ENCODE results near the gene RPS26.
"Not testable (repeated sequence)": the region's sequence is repeated elsewhere in the genome, so short reads cannot be mapped to it uniquely, and the experiment has no call there.

Gene RPS26

DNA sequence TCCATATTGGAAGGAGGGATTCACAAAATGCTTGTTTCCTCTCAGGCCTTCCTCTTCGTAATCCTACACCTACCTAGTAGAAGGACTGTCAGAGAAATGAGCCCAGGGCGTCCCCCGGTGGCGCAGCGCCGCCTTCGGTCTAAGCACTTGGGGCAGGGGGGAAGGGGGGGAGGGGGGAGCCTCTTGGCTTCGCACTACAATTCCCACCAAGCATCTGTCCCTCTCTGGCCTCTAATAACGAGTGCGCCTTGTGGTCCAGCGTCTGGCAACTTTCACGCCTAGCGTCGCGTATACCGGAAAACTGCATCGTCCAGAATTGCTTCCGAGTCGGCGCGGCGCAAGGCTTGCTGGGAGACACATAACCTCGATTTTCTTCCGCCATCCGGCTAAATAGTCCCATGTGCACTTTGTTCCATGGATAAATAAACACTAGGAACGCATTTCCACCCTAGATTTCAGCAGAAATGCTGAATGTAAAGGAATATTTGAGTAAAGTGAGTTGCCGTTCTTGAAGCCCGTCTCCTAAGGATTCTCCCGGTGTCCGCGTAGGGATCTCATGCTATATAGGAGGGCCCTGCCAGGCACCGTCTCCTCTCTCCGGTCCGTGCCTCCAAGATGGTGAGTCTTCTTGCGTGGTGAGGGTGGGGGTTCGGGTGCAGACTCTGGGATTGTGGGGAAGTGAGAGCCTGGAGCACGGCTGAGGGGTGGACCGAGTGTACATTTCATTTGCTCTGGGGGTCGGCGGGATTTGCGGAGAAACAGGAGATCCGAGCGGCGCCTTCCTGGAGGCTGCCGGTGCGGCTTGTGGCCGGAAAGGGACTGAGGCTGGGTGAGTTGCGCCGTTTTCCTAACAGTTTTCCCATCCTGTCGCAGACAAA lies at the start of gene RPS26:
Gene RPS26 (plus strand): TSS at position 367 of the 878 bp plus-strand sequence. CDS start 249 bp downstream, at position 616.
- DNase-seq (ENCODE audit: low spot score): peak; percentile 94

DNA sequence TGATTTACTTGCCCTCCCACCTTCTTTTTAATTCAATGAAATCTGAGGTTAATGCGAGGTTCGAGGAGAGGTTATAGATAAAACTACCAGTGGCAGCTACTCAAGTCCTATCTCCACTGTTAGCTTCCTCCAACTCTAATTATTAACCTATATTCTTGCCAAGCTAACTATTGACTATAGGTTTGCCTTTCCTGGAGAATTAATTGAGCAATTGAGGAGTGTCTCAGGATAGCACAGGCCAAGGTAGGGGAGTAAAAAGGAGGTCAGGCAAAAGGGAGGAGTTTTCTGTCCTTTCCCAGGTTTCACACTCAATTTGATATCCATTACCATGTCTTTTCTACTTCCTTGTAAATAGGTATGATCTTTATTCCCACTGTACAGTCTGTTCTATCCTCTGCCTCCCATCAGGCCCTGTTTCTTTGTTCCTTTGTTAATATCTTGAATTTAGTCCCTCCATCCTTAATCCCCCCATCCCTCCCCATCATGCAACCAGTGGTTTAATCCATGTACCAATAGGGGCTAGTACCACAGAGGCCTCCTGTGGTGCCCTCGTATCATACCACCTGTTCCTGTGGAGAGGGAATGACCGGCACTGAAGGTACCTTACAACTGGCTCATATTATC lies 48.4 kb upstream of the RPS26 start:
- DNase-seq (ENCODE audit: low spot score): no peak

DNA sequence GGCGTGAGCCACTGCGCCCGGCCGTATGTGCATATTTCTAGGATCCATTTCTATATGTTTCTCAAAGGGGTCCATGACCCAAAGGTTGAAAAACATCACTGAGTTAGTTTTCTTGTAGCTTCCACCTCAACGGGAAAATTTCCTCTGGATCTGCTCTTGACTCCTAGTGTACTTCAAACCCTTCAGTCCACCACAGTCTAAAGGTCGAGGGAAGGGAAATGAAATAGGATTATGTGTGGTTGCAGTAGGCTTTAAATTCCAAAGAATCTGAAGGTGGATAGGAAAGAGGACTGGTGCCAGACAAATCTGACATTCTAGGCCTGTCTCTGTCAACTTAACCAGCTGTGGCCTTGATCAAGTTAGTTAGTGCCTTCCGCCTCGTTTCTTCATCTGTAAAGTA lies 46.4 kb upstream of the RPS26 start:
- DNase-seq (ENCODE audit: low spot score): no peak

DNA sequence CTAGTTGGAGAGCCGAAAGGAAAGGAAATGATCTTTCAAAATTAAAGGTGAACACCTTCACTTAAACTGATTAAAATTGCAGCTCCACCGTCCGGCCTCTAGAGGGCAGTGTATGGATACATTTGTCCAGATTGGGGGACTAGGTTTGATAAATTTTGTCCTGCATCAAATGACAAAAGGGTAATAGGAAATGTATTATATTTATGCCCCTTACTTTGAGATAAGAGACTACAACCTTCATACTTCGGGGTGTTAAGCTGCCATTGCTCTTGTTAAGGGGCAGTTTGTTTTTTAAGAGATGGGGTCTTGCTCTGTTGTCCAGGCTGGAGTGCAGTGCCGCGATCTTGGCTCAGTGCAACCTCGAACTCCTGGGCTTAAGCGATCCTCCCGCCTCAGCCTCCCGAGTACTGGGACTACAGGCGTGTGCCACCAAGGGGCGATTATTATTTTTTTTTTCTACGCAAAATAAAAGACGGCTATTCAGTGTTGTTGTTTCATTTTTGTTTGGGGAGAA lies 45.5 kb upstream of the RPS26 start:
- DNase-seq (ENCODE audit: low spot score): peak; percentile 59

DNA sequence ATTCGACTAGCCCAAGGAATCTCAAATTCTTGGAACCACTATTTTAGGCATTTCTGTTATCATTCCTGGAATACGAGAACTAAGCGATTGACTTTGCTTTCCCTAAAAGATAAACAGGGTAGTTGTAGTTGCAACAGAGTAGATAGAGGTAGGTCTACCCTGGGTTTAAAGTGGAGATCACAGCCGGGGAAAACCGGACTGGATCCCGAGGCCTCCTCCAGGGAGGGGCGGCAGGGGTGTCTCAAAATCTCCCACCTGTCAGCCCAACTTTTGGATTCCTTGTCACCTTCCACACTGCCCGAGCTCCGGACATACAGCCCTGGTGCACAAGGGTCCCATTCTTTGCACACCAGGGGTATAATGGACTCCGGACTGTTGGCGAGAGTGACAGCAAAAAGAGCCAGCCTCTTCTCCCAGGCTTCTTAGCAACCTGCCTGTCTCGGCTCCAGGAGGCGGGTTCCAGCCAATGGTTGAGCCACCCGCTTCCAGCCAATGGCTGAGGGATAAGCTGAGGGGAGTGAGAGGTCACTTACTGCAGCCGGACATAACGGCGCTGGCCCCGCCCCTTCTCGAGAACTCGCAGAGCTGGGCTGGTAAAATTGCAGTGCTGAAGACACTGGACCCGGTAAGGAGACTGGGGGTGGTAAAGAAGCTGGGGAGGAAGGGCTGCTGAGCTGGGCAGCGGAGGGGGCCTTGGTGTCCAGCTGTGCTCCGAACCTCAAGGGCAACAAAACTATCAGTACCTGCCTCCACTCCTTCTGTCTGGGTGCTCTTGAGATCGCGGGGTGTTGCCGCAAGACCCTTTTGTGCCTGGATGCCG lies 44.8 kb upstream of the RPS26 start, which contains the start of gene SUOX:
Gene SUOX (plus strand): TSS at position 562 of the 820 bp plus-strand sequence. CDS start 4,946 bp downstream, outside the sequence.
- DNase-seq (ENCODE audit: low spot score): peak; percentile 98

DNA sequence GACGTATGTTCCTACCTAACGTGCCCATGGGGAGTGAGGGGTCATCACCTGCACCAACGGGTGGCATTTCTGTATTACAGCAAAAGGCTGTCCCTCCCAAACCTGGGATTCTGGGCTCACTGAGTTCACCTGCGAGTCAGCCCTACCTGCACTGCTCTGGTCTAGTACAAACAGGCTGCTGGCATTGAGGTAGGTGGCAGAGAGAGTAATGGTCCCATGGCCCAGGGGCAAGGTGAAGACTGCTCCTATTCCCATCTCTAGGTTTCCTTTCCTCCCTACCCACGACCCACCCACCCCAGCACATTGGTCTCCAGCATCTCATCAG lies 44.2 kb upstream of the RPS26 start:
- no peak for DNase-seq (ENCODE audit: low spot score)

DNA sequence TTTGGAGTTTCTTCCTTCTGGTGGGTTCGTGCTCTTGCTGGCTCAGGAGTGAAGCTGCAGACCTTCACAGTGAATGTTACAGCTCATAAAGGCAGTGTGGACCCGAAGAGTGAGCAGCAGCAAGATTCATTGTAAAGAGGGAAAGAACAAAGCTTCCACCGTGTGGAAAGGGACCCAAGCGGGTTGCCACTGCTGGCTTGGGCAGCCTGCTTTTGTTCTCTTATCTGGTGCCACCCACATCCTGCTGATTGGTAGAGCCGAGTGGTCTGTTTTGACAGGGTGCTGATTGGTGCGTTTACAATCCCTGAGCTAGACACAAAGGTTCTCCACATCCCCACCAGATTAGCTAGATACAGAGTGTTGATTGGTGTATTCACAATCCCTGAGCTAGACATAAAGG lies 42.2 kb upstream of the RPS26 start:
- not testable (repeated sequence) for DNase-seq (ENCODE audit: low spot score)

DNA sequence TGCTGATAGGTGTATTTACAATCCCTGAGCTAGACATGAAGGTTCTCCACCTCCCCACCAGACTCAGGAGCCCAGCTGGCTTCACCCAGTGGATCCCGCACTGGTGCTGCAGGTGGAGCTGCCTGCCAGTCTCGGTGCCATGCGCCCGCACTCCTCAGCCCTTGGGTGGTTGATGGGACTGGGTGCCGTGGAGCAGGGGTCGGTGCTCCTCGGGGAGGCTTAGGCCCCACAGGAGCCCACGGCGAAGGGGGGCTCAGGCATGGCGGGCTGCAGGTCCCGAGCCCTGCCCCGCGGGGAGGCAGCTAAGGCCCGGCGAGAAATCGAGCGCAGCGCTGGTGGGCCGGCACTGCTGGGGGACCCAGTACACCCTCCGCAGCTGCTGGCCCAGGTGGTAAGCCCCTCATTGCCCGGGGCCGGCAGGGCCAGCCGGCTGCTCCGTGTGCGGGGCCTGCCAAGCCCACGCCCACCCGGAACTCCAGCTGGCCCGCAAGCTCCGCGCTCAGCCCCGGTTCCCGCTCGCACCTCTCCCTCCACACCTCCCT lies 41.6 kb upstream of the RPS26 start:
- not testable (repeated sequence) for DNase-seq (ENCODE audit: low spot score)

DNA sequence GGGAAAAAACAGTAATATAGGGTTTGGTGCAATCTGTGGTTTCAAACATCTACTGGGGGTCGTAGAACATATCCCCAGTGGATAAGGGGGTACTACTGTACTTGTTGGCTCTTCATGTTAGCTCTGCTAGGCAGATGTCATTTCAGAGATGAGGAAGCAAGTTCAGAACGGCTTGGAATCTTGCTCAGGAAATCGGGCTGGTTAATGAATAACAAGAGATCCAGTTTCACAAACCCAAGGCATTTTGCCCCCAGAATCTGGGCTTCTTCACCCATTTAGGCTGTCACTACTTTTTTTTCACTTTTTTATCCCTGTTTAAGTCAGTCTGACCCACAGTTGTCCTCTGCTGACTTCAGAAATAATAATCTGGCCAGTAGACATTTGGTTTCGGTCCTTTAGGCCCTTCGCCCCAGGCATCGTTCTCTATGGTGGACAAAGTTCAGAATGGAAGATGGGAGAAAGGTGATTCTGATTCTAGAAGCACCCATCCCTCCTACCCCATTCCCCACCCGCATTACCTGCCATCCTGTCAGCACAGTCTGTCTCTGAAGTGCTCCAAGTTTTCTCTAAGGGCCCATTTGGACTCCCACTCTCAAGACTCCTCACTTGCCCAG lies 40.1 kb upstream of the RPS26 start:
- DNase-seq (ENCODE audit: low spot score): no peak

DNA sequence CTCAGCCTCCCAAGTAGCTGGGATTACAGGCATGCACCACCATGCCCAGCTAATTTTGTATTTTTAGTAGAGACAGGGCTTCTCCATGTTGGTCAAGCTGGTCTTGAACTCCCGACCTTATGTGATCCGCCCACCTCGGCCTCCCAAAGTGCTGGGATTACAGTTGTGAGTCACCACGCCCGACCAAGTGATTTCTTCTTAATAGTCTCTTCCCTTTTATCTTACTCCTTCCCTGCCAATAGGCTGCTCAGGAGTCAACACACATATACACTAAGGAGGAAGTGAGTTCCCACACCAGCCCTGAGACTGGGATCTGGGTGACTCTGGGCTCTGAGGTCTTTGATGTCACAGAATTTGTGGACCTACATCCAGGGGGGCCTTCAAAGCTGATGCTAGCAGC lies 38.3 kb upstream of the RPS26 start:
- not testable (repeated sequence) for DNase-seq (ENCODE audit: low spot score)

DNA sequence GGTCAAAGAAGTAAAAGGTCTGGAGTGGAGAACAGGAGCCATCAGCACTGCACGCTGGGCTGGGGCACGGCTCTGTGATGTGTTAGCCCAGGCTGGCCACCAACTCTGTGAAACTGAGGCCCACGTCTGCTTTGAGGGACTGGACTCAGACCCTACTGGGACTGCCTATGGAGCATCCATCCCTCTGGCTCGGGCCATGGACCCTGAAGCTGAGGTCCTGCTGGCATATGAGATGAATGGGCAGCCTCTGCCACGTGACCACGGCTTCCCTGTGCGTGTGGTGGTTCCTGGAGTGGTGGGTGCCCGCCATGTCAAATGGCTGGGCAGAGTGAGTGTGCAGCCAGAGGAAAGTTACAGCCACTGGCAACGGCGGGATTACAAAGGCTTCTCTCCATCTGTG lies 37.5 kb upstream of the RPS26 start:
- no peak for DNase-seq (ENCODE audit: low spot score)

DNA sequence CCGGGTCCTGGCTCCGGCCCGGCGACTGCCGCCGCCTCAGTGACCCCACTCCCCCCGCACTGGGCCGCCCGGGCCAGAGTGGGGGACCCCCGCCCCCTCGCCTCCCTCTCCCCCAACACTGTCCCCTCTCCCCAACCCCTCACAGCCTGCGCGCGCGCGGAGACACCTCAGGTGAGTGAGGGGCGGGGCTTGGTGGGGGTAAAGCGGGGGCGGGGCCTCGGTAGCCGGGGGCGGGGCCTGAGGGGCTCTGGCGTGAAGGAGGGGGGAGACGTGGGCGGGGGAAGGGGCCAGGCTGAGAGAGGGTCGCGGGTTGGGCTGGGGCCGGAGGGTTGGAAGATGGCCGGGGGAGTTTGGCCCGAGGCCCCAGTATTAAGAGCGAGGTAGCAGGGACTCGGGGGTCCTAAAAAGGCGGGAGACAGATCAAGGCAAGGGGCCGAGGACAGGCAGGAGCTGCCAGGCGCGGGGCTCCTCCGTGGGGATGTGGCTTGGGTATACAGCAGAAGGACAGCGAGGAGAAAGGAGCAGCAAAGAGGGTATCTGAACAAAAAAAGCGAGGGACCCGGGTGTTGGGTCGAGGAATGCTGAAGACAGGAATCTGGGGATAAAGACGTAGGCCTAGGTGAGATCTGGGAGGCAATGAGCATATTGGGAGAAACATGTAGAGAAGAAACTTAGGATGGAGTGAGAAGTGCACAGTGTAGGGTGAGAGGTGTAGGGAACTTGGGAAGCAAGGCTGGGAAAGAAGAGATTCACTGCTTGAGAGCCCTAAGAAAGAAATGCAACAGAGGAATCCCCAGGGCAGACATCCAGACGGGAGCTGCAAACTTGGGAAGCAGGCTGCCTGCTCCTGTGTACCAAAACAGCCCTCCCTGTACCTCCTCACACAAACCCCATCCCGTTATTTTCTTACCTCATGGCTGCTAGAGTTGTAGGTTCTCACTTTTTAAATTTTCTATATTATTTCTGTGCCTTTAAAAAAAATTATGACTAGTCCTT lies 33.9 kb upstream of the RPS26 start:
- peak; percentile 83 for DNase-seq (ENCODE audit: low spot score)

DNA sequence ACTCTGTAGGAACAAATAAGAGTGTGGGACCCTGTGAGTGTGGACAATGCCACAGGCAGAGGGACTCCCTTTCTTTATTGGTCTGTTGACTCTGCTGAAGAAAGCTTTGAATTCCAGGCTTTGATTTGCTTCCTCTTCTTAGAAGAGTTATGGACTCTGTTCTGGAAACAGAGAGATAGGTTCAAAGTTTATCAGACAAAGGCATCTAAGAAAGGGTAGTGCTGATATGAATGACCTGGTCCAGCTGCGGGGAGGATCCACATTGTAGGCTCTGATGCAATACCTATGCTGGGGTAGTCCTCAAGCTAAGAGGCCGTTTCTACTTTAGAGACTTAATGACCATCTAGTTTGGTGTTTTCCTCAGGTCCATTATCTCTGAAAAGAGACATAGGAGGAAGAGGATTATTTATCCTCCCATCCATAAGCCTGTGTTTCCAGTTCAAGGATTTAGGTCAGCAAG lies 31.6 kb upstream of the RPS26 start:
- no peak for DNase-seq (ENCODE audit: low spot score)

DNA sequence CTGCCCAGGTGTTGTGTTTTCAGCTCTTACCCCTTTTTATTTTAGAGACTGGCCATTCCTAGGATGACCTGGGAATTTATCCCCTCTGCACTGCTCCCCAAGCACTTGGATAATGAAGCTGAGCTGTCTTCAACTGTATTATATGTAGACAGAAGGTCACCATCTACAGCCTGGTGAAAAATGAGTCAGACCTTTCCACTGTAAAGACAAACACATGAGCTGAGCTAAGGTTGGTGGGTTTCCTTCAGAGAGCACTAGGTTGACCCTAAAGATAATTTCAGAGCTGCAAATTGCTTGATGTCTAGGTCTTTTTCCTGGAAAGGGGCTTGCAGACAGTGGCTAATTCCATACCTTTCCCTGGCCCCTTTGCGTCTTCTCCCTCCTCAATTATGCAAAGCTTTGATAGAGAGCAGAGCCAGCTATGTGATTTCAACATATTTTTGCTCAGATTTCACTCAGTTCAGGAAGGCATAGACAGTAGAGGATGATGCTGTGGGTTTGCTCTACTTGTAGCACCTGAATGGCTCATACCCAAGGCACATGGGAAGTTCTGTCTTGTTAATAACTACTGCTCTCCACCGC lies 30.1 kb upstream of the RPS26 start:
- no peak for DNase-seq (ENCODE audit: low spot score)

DNA sequence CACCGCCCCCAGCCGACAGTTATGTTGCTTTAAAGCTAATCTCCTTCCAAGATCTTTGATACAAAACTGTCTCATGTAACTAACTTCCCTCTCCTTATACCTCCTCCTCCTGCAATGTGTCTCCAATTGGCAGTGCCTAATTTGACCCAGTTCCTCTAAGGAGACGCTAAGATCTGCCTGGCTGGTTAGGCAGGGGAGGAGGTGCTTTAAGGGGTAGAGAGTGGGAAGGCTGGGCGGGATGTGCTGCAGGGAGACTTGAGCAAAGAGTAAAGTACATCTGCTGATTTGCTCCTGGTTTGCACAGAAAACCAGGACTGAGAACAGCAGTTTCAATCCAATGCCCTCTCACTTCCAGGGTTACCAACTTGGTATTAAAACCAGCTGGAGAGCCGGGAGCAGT lies 28.2 kb upstream of the RPS26 start:
- no peak for DNase-seq (ENCODE audit: low spot score)

DNA sequence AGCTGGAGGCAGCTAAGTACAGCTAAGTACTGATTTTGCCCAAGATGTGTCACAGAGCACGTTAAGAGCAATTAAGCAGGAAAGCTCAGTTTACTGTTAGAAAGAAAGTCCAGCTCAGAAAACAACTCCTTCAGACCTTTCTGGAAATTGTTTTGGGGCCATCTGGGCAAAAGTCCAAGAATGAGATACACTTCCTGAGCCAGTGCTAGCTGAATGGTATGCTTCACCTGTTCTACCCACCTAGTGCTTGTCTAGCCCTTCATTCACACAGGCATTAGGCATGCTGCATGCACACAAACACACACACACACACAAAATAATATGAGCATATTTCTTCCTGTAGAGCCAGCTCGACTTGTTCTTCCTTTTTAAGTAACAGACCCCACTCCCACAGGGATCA lies 27.5 kb upstream of the RPS26 start:
- DNase-seq (ENCODE audit: low spot score): no peak

DNA sequence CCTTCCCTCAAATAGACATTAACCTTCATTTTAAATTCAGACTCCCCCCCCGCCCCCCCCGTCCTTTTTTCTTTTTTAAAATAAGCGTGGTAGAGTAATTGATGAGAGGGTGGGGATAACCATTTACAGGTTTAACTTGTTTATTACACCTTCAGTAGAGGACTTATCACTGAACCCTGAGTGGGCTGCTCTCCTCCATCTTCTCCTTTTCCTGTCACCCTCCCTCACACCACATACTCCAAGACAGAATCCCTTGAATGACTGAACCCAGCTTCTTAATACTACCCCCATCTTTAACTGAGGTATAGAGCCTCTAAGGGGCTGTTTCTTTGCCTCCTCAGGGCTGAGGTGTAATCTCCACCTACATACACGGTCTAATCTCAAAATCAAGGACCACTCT lies 24.5 kb upstream of the RPS26 start:
- DNase-seq (ENCODE audit: low spot score): no peak

DNA sequence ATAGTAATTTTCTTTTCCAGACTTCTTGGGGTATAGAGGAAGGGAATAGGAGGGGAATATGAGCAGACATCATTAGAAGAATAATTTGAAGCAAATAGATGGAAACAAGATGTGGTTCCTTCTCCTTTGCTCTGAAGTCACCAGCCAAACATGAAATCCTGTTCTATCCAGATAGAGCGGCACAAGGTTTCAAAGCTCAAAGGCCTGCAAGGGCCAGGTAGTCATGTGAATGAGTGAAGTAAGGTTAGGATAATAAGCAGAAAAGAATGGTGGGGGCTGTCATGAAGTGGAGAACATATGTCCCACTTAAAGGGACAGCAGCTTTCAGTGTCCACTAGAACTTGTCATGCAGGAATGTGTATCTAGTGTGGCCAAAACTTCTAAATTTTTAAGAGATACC lies 23.4 kb upstream of the RPS26 start:
- no peak for DNase-seq (ENCODE audit: low spot score)

DNA sequence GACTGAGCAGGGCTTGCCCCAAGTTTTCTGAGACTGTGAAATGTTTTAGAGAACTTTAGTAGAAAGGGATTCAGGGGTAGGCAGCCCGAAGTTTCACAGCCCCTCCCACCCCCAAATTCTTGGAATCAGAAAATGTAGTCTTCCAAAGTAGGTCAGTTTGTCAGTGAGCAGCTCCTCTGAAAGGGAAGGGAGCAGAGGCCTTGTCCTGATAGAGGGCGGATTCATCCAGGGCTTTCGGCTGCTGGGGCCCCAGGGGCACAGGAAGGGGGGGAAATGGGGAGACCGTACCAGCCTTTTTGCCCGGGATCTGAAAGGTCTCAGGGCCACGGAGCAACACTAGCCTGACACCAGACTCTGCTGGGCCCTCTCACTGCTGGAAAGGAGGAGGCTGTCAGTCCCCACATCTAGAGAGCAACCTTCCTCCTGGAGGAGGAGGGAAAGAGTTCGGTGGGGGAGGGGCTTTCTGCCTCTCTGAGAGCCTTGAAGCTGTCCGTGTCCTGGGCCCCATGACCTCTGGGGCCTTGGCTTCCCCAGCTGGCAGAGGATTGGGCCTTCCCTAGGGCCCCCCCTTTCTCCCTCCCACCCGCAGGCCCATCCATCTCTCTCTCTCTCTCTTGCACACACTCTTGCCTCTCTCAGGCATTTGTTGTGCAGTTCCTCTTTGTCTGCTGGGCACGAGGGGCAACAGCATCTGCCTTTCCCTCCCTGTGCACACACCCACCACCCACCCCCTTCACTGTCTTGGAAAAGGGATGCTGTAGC lies 21.1 kb upstream of the RPS26 start, which contains the start of gene IKZF4:
Gene IKZF4 (plus strand): TSS at position 621 of the 762 bp plus-strand sequence. CDS start 451 bp downstream, outside the sequence.
- DNase-seq (ENCODE audit: low spot score): no peak
